Loucy (cell line): ENCODE results near the gene MPRIP.

Experiments
- H2AFZ ChIP-seq: fragments of 200-600 bp; sonication (generic); 2 replicates; pipeline ENCODE4 v1.6.0; 2016; ENCODE audit warnings: antibody characterized with exemption, mild to moderate bottlenecking, low read length, moderate library complexity
- H3F3A ChIP-seq: fragments of 200-600 bp; 2 replicates; pipeline ENCODE4 v1.6.0; 2016; ENCODE audit warnings: antibody characterized with exemption, low read depth, mild to moderate bottlenecking
- H3K27me3 ChIP-seq: fragments of 200-600 bp; sonication (generic); 2 replicates; pipeline ENCODE4 v1.6.1; 2014; ENCODE audit warnings: low read length, mild to moderate bottlenecking; ENCODE audit not compliant: insufficient read depth, poor library complexity, severe bottlenecking
- H3K36me3 ChIP-seq: fragments of 200-600 bp; sonication (generic); 2 replicates; pipeline ENCODE4 v1.6.1; 2016; ENCODE audit warnings: low read length; ENCODE audit not compliant: insufficient read depth
- H3K4me1 ChIP-seq: fragments of 200-600 bp; sonication (generic); 2 replicates; pipeline ENCODE4 v1.5.1; 2014; ENCODE audit warnings: low read length, mild to moderate bottlenecking; ENCODE audit not compliant: insufficient read depth, poor library complexity, severe bottlenecking
- H3K4me2 ChIP-seq: fragments of 200-600 bp; sonication (generic); 2 replicates; pipeline ENCODE4 v1.6.0; 2014; ENCODE audit warnings: antibody characterized with exemption, low read length, low read depth, mild to moderate bottlenecking; ENCODE audit not compliant: poor library complexity, severe bottlenecking
- H3K4me3 ChIP-seq: fragments of 200-600 bp; sonication (generic); 2 replicates; pipeline ENCODE4 v1.5.1; 2014; ENCODE audit warnings: low read length, mild to moderate bottlenecking, mixed read lengths; ENCODE audit not compliant: poor library complexity, severe bottlenecking
- H3K79me2 ChIP-seq: fragments of 200-600 bp; sonication (generic); 2 replicates; pipeline ENCODE4 v1.6.1; 2014; ENCODE audit warnings: low read length; ENCODE audit not compliant: insufficient read depth
- H3K9ac ChIP-seq: fragments of 200-600 bp; sonication (generic); 2 replicates; pipeline ENCODE4 v1.6.0; 2014; ENCODE audit warnings: mild to moderate bottlenecking, low read depth, low read length, moderate library complexity; ENCODE audit not compliant: poor library complexity, severe bottlenecking
- H3K9me2 ChIP-seq: fragments of 200-600 bp; sonication (generic); replicated peaks from 2 replicates; pipeline ENCODE4 v1.6.1; 2016; ENCODE audit warnings: low read depth, low read length, mixed read lengths
- H3K9me3 ChIP-seq: fragments of 200-600 bp; sonication (generic); 2 replicates; pipeline ENCODE4 v1.6.1; 2014; ENCODE audit warnings: mild to moderate bottlenecking, antibody characterized with exemption, low read length, low read depth; ENCODE audit not compliant: insufficient read depth
- H4K20me1 ChIP-seq: fragments of 200-600 bp; sonication (generic); 2 replicates; pipeline ENCODE4 v1.6.0; 2014; ENCODE audit warnings: antibody characterized with exemption, low read length, mild to moderate bottlenecking; ENCODE audit not compliant: insufficient read depth, poor library complexity, severe bottlenecking
- EZH2phosphoT487 ChIP-seq: fragments of 200-600 bp; IDR thresholded peaks from 2 replicates; pipeline ENCODE4 v1.6.1; 2018; ENCODE audit warnings: antibody characterized with exemption, mild to moderate bottlenecking, moderate library complexity, borderline replicate concordance
- TF ChIP-seq, protein P1 (sequence below): fragments of 200-600 bp; sonication (generic); conservative IDR thresholded peaks from 2 replicates; pipeline ENCODE4 v1.5.1; 2014; ENCODE audit warnings: mild to moderate bottlenecking, antibody characterized with exemption, low read length

Gene MPRIP

GRCh38 chr17:17043461-17044271 lies 1.4 kb downstream of the MPRIP start:
- Histone ChIP-seq H3K4me1 (peaks cover 55% of the 10 kb centered on the region), H3K36me3 (no peaks in the 10 kb centered on the region), H3K27me3 (no peaks in the 10 kb centered on the region), H3K4me3 (peak overlapping the region; percentile 80), H2AFZ (no peak overlapping the region), H4K20me1 (peaks cover 52% of the 10 kb centered on the region), H3K9me2 (no peaks in the 10 kb centered on the region), H3K4me2 (peak overlapping the region; percentile 98), H3K79me2 (peaks cover 61% of the 10 kb centered on the region), H3K9me3 (no peaks in the 10 kb centered on the region), H3F3A (0 out of 2 replicates have a peak, but pooled peaks cover 5% of the 10 kb centered on the region), H3K9ac (peak overlapping the region; percentile 82)
- TF ChIP-seq EZH2phosphoT487 = no peak
- TF ChIP-seq, protein P1, sequence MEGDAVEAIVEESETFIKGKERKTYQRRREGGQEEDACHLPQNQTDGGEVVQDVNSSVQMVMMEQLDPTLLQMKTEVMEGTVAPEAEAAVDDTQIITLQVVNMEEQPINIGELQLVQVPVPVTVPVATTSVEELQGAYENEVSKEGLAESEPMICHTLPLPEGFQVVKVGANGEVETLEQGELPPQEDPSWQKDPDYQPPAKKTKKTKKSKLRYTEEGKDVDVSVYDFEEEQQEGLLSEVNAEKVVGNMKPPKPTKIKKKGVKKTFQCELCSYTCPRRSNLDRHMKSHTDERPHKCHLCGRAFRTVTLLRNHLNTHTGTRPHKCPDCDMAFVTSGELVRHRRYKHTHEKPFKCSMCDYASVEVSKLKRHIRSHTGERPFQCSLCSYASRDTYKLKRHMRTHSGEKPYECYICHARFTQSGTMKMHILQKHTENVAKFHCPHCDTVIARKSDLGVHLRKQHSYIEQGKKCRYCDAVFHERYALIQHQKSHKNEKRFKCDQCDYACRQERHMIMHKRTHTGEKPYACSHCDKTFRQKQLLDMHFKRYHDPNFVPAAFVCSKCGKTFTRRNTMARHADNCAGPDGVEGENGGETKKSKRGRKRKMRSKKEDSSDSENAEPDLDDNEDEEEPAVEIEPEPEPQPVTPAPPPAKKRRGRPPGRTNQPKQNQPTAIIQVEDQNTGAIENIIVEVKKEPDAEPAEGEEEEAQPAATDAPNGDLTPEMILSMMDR = no peak

- TF ChIP-seq EZH2phosphoT487 = no peak
- TF ChIP-seq, protein P1 = no peak
- H2AFZ ChIP-seq = no peak overlapping the region
- H3K36me3 ChIP-seq = no peaks in the 10 kb centered on the region
- H3K9me3 ChIP-seq = no peaks in the 10 kb centered on the region
- H3K4me3 ChIP-seq = peak overlapping the region; percentile 80
- 0 out of 2 replicates have a peak, but pooled peaks cover 5% of the 10 kb centered on the region for H3F3A ChIP-seq
- no peaks in the 10 kb centered on the region for H3K9me2 ChIP-seq
- no peaks in the 10 kb centered on the region for H3K27me3 ChIP-seq
- peaks cover 56% of the 10 kb centered on the region for H3K4me1 ChIP-seq
- H4K20me1 ChIP-seq = peaks cover 60% of the 10 kb centered on the region
- H3K9ac ChIP-seq = peak overlapping the region; percentile 82
- H3K79me2 ChIP-seq = peaks cover 73% of the 10 kb centered on the region
- H3K4me2 ChIP-seq = peak overlapping the region; percentile 98
These were observed 2.7 kb downstream of the MPRIP start for GRCh38 chr17:17044846-17045561.

GRCh38 chr17:17048106-17048505 lies 5.8 kb downstream of the MPRIP start:
- H3K9ac ChIP-seq = no peak overlapping the region
- H2AFZ ChIP-seq = no peak overlapping the region
- peaks cover 97% of the 10 kb centered on the region for H3K79me2 ChIP-seq
- peaks cover 73% of the 10 kb centered on the region for H3K4me1 ChIP-seq
- TF ChIP-seq, protein P1 = no peak
- no peak for TF ChIP-seq EZH2phosphoT487
- peaks cover 76% of the 10 kb centered on the region for H4K20me1 ChIP-seq
- no peaks in the 10 kb centered on the region for H3K27me3 ChIP-seq
- 0 out of 2 replicates have a peak, but pooled peaks cover 5% of the 10 kb centered on the region for H3F3A ChIP-seq
- peak overlapping the region; percentile 30 for H3K4me3 ChIP-seq
- peak overlapping the region; percentile 58 for H3K4me2 ChIP-seq
- H3K9me2 ChIP-seq = no peaks in the 10 kb centered on the region
- H3K36me3 ChIP-seq = no peaks in the 10 kb centered on the region
- H3K9me3 ChIP-seq = no peaks in the 10 kb centered on the region
